Activated naive CD4-positive, alpha-beta T cell treated with anti-CD3 and anti-CD28 coated beads, Interleukin-2, amount 50 U/mL, for 24 hours (primary cell): ENCODE data around the gene ITSN1.
"Not testable (repeated sequence)": the region's sequence is repeated elsewhere in the genome, so short reads cannot be mapped to it uniquely, and the experiment has no call there.

Experiments
- H3K27ac Mint-ChIP-seq: one replicate; pipeline ENCODE4 v1.8.0; 2021; ENCODE audit warnings: mild to moderate bottlenecking, mixed read lengths
- H3K27me3 Mint-ChIP-seq: one replicate; pipeline ENCODE4 v1.8.0; 2021; ENCODE audit warnings: mixed read lengths
- H3K36me3 Mint-ChIP-seq: one replicate; pipeline ENCODE4 v1.8.0; 2021; ENCODE audit warnings: mixed read lengths
- H3K4me1 Mint-ChIP-seq: one replicate; pipeline ENCODE4 v1.8.0; 2021; ENCODE audit warnings: mixed read lengths
- H3K4me3 Mint-ChIP-seq: one replicate; pipeline ENCODE4 v1.8.0; 2021; ENCODE audit warnings: mild to moderate bottlenecking, mixed read lengths
- H3K9me3 Mint-ChIP-seq: one replicate; pipeline ENCODE4 v1.8.0; 2021; ENCODE audit warnings: mixed read lengths

The ITSN1 gene

DNA sequence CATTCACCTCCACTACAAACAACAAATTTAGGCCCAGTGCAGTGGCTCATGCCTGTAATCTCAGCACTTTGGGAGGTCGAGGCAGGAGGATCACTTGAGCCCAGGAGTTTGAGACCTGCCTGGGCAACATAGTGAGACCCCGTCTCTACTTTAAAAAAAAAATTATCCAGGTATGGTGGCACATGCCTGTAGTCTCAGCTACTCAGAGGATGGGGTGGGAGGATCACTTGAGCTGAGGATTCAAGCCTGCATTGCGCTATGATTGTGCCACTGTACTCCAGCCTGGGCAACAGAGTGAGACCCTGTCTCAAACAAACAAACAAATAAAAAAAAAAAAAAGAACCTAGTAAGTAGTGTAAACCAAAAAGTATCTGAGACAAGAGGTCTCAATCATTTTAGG, 86.8 kb downstream of the ITSN1 start:
- H3K27me3 Mint-ChIP-seq, H3K4me3 Mint-ChIP-seq, H3K27ac Mint-ChIP-seq, H3K36me3 Mint-ChIP-seq, H3K9me3 Mint-ChIP-seq, H3K4me1 Mint-ChIP-seq: not testable (repeated sequence)

DNA sequence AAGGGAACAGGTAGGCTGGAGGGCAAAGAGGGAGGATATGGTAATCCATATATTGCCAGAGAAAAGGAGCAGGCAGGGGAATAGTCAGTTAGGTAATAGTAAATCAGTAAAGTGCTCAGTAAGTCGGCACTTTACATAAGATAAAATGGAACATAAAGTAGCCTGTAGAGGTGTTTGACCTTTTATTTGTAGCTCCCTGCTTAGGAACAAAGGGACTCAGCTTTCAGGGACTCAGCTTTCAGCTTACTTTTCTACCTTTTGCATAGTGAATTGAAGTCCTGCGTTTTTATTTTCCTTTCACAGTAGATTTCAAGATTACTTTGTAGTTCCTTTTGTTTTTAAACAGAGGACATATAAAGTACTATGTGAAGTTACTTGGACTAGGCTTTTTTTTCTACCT, 87.3 kb downstream of the ITSN1 start:
- Mint-ChIP-seq H3K36me3 (no peaks in the 10 kb centered on the region), H3K4me1 (no peaks in the 10 kb centered on the region), H3K27me3 (no peaks in the 10 kb centered on the region), H3K27ac (no peak overlapping the region), H3K4me3 (no peak overlapping the region), H3K9me3 (no peaks in the 10 kb centered on the region)

DNA sequence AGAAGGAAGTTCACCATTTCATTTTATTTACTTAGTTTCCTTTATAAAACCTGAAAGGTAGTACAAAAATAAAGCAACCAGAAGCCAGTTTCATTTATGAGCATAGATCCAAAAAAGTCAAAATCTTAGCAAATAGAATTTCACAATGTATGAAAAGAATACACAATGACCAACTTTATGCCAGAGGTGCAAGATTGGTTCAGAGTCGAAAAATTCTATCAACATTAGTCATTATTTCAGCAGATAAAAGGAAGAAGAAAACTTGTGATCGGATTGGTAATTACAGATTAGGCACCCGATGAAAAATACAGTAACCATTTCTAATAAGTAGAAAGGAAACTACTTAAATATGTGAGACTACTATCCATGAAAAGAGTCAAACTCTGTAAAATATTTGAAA, 89.1 kb downstream of the ITSN1 start:
- Mint-ChIP-seq H3K27me3 (no peaks in the 10 kb centered on the region), H3K4me1 (no peaks in the 10 kb centered on the region), H3K36me3 (no peaks in the 10 kb centered on the region), H3K9me3 (no peaks in the 10 kb centered on the region), H3K27ac (peak overlapping the region; percentile 13), H3K4me3 (no peak overlapping the region)

DNA sequence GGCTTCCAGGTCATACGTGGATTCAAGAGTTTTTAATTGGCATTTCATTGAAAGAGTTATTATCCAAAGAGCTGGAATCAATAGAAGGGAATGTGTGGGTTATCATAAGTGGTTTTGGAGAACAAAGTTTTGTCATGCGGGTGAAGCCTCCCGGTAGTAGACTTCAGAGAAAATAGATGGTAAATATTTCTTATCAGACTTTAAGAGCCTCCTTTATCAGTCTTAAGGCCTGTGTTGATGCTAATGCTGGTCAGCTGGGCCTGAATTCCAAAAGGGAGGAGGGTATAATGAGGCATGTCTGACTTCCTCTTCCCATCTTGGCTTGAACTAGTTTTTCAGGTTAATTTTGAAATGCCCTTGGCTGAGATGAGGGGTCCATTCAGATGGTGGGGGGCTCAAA, 89.7 kb downstream of the ITSN1 start:
- Mint-ChIP-seq H3K27me3 (no peaks in the 10 kb centered on the region), H3K36me3 (no peaks in the 10 kb centered on the region), H3K27ac (no peak overlapping the region), H3K4me1 (no peaks in the 10 kb centered on the region), H3K4me3 (no peak overlapping the region), H3K9me3 (no peaks in the 10 kb centered on the region)

DNA sequence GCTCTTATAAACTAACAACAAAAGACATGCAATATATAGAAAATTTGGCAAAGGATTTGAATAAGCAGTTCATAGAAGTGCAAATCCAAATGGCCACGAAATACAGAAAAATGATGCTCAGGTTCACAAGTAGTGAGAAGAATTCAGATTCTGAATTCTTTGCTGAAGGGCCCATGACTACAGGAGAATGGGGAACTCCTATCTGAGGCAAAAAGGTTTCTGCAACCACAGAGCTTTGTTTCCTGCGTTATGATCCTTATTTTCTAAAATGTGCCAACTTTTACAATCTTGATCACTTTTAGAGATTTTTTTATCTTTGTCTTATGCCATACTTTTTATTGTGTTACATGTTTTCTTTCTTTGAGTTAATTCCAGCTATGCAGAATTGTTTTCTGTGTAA, 91.3 kb downstream of the ITSN1 start:
- no peaks in the 10 kb centered on the region for H3K27me3 Mint-ChIP-seq
- no peak overlapping the region for H3K27ac Mint-ChIP-seq
- H3K4me3 Mint-ChIP-seq = no peak overlapping the region
- H3K36me3 Mint-ChIP-seq = no peaks in the 10 kb centered on the region
- no peaks in the 10 kb centered on the region for H3K4me1 Mint-ChIP-seq
- no peaks in the 10 kb centered on the region for H3K9me3 Mint-ChIP-seq

DNA sequence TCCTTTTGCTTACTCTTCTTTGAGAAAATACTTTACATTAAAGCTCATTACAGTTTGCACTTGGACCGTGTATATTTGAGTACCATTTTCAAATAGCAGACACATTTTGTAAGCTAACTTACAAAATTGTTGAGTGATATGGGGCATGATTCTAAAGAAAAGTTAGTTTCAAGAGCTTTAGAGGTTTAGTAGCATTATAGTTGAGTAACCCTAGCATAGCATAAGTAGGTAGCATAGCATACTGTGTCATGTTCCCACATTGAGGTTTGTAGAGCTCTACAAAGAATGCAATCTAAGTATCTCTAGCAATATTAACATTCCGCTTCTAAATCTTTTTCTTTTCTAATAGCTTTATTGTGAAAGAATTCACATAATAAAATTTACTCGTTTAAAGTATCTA, 92.0 kb downstream of the ITSN1 start:
- Mint-ChIP-seq H3K4me1 (no peaks in the 10 kb centered on the region), H3K27ac (no peak overlapping the region), H3K27me3 (no peaks in the 10 kb centered on the region), H3K36me3 (no peaks in the 10 kb centered on the region), H3K9me3 (no peaks in the 10 kb centered on the region), H3K4me3 (no peak overlapping the region)

DNA sequence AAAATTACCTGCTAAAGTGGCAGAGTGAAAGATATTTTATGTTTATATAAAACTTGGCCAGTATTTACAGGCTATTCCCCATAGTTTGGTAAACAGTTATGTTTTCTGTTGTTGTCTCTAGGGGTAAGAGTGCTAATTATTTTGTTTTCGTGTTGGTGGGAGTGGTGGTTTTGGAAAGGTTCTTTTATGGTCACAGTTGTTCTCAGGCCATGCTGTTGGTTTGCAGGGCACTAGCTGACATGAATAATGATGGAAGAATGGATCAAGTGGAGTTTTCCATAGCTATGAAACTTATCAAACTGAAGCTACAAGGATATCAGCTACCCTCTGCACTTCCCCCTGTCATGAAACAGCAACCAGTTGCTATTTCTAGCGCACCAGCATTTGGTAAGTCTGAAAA, 92.5 kb downstream of the ITSN1 start:
- Mint-ChIP-seq H3K9me3 (no peaks in the 10 kb centered on the region), H3K27me3 (no peaks in the 10 kb centered on the region), H3K4me3 (no peak overlapping the region), H3K36me3 (no peaks in the 10 kb centered on the region), H3K27ac (no peak overlapping the region), H3K4me1 (no peaks in the 10 kb centered on the region)

DNA sequence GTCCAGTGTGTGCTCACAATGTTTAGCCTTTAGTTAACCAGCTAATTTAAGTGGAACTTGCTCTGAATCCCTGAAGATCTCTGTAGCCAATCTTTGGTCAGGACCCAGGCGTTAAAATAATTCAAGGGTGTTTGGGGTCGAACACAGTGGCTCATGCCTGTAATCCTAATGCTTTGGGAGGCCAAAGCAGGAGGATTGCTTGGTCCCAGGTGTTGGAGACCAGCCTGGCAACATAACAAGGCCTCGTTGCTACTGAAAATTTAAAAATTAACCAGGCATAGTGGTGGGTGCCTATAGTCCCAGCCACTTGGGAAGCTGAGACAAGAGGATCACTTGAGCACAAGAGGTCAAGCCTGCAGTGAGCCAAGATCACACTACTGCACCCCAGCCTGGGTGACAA, 94.3 kb downstream of the ITSN1 start:
- no peaks in the 10 kb centered on the region for H3K4me1 Mint-ChIP-seq
- H3K36me3 Mint-ChIP-seq = no peaks in the 10 kb centered on the region
- no peaks in the 10 kb centered on the region for H3K9me3 Mint-ChIP-seq
- no peaks in the 10 kb centered on the region for H3K27me3 Mint-ChIP-seq
- no peak overlapping the region for H3K27ac Mint-ChIP-seq
- no peak overlapping the region for H3K4me3 Mint-ChIP-seq

DNA sequence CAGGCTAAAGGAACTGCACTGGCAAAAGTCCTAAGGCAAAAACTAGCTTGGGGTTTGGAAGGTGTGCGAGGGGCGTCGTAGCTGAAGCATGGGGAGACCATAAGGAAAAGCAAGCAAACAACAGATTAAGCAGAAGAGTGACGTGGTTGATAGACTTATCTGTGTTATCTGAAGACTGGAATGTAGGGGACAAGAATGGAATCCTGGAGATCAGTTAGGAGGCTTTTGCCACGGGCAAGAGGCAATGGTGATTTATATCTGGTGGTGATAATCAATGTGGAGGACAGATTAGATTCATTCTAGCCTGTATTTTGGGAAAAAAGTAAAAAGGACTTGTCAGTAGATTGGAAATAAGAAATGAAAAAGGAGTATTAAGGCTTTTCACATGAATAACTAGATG, 97.4 kb downstream of the ITSN1 start:
- no peaks in the 10 kb centered on the region for H3K9me3 Mint-ChIP-seq
- peaks cover 1% of the 10 kb centered on the region for H3K36me3 Mint-ChIP-seq
- H3K27me3 Mint-ChIP-seq = no peaks in the 10 kb centered on the region
- no peaks in the 10 kb centered on the region for H3K4me1 Mint-ChIP-seq
- no peak overlapping the region for H3K4me3 Mint-ChIP-seq
- no peak overlapping the region for H3K27ac Mint-ChIP-seq

DNA sequence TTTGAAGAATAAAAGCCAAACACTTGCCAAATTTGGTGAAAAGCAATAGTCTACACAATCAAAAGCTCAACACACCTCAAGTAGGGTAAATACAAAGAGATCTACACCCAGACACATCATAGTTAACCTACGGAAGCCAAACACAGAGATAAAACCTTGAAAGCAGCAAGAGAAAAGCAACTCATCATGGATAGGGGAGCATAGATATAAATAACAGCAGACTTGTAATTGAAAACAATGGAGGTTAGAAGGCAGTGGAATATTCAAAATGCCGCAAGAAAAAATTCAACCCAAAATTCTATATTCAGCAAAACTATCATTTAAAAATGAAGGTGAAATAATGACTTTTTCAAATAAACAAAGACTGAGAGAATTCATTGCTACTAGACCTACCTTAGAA, 105.1 kb downstream of the ITSN1 start:
- H3K27me3 Mint-ChIP-seq = no peaks in the 10 kb centered on the region
- no peaks in the 10 kb centered on the region for H3K4me1 Mint-ChIP-seq
- H3K36me3 Mint-ChIP-seq = peaks cover 1% of the 10 kb centered on the region
- no peak overlapping the region for H3K27ac Mint-ChIP-seq
- peaks cover 9% of the 10 kb centered on the region for H3K9me3 Mint-ChIP-seq
- H3K4me3 Mint-ChIP-seq = no peak overlapping the region

DNA sequence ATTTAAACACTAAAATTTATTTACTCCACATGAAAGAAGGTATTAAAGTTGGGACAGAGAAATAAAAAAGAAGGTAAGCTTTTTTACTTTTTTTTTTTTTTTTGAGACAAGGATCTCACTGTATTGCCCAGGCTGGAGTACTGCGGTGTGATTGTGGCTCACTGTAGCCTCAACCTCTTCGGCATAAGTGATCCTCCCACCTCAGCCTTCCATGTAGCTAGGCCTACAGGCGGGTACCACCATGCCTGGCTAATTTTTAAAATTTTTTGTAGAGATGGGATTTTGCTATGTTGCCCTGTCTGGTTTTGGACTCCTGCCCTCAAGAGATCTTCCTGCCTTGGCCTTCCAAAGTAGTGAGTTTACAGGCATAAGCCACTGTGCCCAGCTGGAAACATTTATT, 106.6 kb downstream of the ITSN1 start:
- no peak overlapping the region for H3K27ac Mint-ChIP-seq
- H3K27me3 Mint-ChIP-seq = no peaks in the 10 kb centered on the region
- H3K4me3 Mint-ChIP-seq = no peak overlapping the region
- H3K4me1 Mint-ChIP-seq = no peaks in the 10 kb centered on the region
- peaks cover 9% of the 10 kb centered on the region for H3K9me3 Mint-ChIP-seq
- no peaks in the 10 kb centered on the region for H3K36me3 Mint-ChIP-seq

DNA sequence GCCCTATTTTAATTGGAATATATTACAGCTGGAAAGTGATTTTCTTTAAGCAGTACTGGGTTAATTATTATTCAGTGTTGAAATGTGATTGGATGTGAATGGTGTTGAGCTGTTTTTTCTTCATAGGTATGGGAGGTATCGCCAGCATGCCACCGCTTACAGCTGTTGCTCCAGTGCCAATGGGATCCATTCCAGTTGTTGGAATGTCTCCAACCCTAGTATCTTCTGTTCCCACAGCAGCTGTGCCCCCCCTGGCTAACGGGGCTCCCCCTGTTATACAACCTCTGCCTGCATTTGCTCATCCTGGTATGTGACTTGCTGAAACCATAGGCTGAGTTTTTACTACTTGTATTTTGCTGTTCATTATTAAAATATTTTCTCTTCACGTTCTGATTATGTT, 107.7 kb downstream of the ITSN1 start:
- H3K27ac Mint-ChIP-seq = no peak overlapping the region
- H3K9me3 Mint-ChIP-seq = peaks cover 7% of the 10 kb centered on the region
- H3K36me3 Mint-ChIP-seq = no peaks in the 10 kb centered on the region
- no peak overlapping the region for H3K4me3 Mint-ChIP-seq
- no peaks in the 10 kb centered on the region for H3K27me3 Mint-ChIP-seq
- no peaks in the 10 kb centered on the region for H3K4me1 Mint-ChIP-seq

DNA sequence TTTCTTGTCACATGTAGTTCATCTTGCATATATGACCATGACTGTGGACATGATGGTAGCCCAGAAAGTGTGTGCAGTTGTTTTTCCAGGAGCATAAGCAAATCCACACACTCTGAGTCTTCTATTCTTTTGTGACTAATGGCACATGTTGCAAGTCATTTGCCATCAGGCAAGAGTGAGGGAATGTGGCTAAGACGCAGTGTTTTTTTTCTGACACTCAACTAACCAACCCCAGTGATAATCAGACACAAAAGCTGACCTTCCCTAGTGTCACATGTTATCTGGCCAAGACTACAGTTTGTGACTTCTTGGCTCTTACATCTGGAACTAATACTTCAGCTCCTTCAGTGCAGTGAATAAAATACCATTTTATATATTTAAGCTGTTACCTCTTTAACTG, 108.8 kb downstream of the ITSN1 start:
- no peaks in the 10 kb centered on the region for H3K4me1 Mint-ChIP-seq
- H3K27ac Mint-ChIP-seq = no peak overlapping the region
- no peak overlapping the region for H3K4me3 Mint-ChIP-seq
- H3K36me3 Mint-ChIP-seq = no peaks in the 10 kb centered on the region
- peaks cover 5% of the 10 kb centered on the region for H3K9me3 Mint-ChIP-seq
- no peaks in the 10 kb centered on the region for H3K27me3 Mint-ChIP-seq

DNA sequence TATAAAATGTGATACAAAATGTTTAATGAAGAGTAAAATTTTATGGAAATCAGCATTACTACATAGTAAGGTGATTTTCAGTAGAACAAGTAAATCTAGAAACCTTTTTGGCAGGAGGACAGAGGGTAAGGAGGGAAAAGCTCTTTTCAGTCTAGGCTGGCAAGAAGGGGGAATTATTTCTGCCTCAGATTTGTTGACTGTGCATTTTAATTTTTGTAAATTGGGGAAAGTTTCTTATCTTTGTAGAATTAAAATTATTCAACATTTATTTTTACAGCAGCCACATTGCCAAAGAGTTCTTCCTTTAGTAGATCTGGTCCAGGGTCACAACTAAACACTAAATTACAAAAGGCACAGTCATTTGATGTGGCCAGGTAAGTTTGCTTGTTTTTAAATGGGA, 109.2 kb downstream of the ITSN1 start:
- Mint-ChIP-seq H3K4me1 (no peaks in the 10 kb centered on the region), H3K4me3 (no peak overlapping the region), H3K9me3 (peaks cover under 1% of the 10 kb centered on the region), H3K27ac (no peak overlapping the region), H3K27me3 (no peaks in the 10 kb centered on the region), H3K36me3 (no peaks in the 10 kb centered on the region)

DNA sequence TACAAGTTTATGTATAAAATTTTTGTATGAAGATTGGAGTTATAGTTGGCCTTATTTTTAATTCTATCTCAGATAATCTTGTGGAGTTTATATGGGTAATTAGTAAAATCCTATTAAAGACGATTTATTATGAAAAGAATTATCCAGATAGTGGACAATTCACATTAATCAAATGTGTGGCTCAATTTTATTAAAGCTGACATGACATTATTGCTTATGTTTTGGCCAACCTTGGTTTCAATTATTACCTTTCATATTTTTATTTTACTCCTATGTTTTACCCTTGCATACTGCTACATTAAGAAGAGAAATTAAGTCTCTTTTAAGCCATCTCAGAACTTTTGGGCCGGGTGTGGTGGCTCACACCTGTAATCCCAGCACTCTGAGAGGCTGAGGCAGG, 110.0 kb downstream of the ITSN1 start:
- Mint-ChIP-seq H3K36me3 (no peaks in the 10 kb centered on the region), H3K27me3 (no peaks in the 10 kb centered on the region), H3K4me3 (no peak overlapping the region), H3K4me1 (no peaks in the 10 kb centered on the region), H3K9me3 (no peaks in the 10 kb centered on the region), H3K27ac (no peak overlapping the region)

DNA sequence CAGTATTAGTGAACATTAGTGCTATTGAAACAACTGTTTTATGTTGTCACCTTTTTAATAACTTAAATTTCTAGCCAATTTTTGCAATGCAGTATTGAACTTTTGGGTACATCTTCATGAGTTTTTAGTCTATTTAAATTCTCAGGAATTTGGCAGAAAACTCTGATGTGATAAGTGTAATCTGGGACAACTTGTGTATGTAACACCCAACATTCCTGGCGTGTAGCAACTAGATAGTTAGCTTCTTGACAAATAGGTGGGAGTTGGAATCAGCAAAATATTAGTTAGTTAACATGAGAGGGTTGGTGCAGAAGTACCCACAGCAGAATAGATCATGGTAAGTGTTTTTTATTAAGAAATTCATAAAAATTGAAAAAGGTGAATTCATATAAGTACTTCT, 111.6 kb downstream of the ITSN1 start:
- H3K4me3 Mint-ChIP-seq = no peak overlapping the region
- H3K36me3 Mint-ChIP-seq = no peaks in the 10 kb centered on the region
- H3K9me3 Mint-ChIP-seq = no peaks in the 10 kb centered on the region
- no peaks in the 10 kb centered on the region for H3K27me3 Mint-ChIP-seq
- no peak overlapping the region for H3K27ac Mint-ChIP-seq
- no peaks in the 10 kb centered on the region for H3K4me1 Mint-ChIP-seq

DNA sequence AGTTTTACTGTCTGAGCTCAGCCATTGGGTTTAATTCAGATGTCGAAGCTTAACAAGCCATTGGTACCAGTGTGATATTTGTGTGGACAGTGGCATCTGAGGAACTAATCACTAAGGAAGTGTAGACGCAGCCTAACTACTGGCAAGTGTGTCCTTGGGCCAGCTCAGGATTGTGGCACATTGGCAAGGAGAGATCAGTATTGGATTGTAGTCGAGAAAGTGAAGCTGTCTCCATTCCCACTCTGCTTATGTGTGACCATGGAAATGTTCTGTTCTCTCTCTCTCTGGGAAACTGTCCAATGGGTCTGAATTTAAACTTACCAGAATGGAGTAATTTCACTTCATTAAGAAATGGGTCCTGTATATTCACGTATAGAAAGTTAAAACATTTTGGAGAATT, 112.2 kb downstream of the ITSN1 start:
- H3K9me3 Mint-ChIP-seq = no peaks in the 10 kb centered on the region
- no peaks in the 10 kb centered on the region for H3K27me3 Mint-ChIP-seq
- H3K36me3 Mint-ChIP-seq = no peaks in the 10 kb centered on the region
- no peak overlapping the region for H3K27ac Mint-ChIP-seq
- H3K4me3 Mint-ChIP-seq = no peak overlapping the region
- no peaks in the 10 kb centered on the region for H3K4me1 Mint-ChIP-seq

DNA sequence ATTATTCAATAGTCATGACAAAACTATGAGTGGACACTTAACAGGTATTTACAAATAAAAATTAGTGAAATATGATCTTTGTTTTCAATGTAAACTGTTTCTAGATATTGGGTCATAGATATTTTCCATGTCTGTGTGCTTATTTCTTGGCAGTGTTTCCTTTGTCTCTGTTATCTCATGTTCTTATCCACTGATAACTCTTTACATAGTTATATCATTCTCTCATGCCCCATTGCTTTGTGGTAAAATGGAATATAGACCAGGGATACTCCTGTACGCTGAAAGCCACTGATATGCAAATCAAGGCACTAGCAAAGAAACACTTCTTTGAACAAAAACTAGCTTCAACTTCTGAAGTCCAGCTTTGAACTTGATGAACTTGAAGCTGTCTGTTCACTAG, 113.1 kb downstream of the ITSN1 start:
- Mint-ChIP-seq H3K27ac (no peak overlapping the region), H3K4me3 (no peak overlapping the region), H3K9me3 (no peaks in the 10 kb centered on the region), H3K27me3 (no peaks in the 10 kb centered on the region), H3K36me3 (no peaks in the 10 kb centered on the region), H3K4me1 (no peaks in the 10 kb centered on the region)
